GM10266 (cell line): ENCODE data around the gene P2RX2.

Experiments
- DNase-seq: peaks from one replicate; pipeline ENCODE4 v3.0.0; 2012; ENCODE audit errors: extremely low spot score
- TF ChIP-seq, protein P1 (sequence below): IDR thresholded peaks from 2 replicates; pipeline ENCODE4 v1.5.1; 2012; ENCODE audit warnings: mild to moderate bottlenecking, low read depth; ENCODE audit not compliant: control insufficient read depth, insufficient read depth; ENCODE audit errors: missing control alignments

P2RX2 gene

DNA sequence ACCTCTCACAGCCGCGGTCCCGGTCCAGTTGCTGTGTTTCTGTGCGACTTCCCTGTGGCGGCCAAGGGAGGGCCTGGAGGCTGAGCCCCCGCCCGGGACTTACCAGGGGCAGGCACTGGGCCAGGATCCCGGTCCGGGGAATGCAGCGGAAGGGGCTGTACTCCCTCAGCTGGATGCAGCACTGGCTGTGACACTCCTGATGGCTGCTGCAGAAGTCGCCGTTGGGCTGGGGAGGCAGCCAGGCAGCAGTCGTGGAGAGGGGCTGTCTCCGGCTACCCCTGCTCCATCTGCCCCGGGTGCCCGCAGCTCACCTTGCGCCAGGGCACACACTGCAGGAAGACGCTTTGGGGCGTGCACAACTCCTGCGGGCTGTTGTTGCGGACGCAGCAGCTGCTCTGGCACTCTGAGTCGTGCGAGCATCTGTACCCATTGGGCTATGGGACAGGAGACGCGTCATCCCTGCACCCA is 14.4 kb upstream of the P2RX2 start:
- TF ChIP-seq, protein P1, sequence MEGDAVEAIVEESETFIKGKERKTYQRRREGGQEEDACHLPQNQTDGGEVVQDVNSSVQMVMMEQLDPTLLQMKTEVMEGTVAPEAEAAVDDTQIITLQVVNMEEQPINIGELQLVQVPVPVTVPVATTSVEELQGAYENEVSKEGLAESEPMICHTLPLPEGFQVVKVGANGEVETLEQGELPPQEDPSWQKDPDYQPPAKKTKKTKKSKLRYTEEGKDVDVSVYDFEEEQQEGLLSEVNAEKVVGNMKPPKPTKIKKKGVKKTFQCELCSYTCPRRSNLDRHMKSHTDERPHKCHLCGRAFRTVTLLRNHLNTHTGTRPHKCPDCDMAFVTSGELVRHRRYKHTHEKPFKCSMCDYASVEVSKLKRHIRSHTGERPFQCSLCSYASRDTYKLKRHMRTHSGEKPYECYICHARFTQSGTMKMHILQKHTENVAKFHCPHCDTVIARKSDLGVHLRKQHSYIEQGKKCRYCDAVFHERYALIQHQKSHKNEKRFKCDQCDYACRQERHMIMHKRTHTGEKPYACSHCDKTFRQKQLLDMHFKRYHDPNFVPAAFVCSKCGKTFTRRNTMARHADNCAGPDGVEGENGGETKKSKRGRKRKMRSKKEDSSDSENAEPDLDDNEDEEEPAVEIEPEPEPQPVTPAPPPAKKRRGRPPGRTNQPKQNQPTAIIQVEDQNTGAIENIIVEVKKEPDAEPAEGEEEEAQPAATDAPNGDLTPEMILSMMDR = no peak
- no peak for DNase-seq

DNA sequence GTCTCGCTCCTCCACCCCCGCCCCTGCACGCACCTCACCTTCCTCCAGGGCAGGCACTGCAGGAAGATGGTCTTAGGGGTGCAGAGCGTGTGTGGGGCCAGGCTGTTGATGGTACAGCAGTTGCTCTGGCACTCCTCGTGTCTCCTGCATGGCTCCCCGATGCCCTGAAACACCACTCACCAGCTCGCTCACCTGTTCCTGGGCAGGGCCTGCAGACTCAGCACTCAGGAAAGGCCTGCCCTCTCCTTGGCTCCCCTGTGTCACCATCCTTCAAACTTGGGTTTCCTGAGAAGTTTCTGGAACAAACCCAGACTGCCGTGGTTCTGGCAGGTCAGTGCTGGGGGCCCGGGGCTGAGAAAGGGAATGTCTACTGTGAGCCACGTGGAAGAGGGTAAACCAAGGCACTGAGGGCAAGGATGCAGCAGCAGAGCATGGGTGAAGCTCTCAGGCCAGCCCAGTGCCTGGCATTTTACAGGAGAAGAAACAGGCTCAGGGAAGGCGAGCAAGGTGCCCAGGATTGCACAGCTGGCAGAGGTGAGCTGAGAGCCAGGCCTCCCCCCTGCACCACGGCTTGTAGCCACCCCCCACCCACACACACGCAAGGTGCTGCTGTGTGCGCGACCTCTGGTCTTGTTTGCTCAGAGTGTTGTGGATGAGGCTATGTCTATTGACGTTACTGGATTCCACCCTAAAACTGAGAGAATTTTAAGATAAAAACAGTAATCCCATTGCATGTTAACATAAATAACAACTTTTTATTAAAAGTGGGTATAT is 13.7 kb upstream of the P2RX2 start:
- TF ChIP-seq, protein P1 = no peak

DNA sequence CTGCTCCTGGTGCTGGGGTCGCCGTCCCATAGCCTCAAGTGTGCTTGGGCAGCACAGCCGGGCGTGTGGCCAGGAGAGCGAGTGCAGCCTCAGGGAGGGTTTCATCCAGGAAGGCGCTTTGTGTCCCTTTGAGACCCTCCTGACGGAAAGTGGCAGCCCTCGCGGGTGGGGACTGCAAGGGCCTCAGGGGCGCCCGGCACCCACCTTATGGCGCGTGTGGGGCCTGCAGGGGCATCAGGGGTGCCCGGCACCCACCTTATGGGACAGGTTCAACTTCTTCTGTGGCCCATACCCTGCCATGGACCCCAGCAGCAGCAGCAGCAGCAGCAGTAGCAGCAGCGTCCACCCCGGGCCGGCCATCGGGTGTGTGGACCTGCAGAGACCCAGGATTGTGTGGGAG is 12.7 kb upstream of the P2RX2 start:
- TF ChIP-seq, protein P1 = no peak
- DNase-seq = no peak

More for the DNA sequence above, 13.7 kb upstream of the P2RX2 start:
- DNase-seq = no peak

DNA sequence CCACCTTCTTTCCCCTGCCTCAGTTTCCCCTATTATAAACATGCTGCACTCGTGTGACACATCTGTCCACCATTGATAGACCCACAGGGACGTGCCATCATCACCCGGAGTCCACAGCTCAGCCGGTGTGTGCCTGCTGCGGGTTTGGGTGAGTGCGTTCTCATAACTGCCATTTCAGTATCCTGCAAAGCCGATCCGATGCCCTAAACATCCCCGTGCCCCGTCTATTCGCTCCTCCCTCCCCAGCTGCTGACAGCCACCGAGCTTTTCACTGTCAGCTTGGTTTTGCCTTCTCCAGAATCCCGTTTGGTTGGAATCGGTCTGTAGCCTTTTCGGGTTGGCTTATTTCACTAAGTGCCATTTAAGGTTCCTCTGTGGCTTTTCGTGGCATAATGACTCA is 12.1 kb upstream of the P2RX2 start:
- TF ChIP-seq, protein P1 = no peak
- DNase-seq = no peak

- no peak for DNase-seq
- TF ChIP-seq, protein P1 = no peak
Measured at GRCh38 chr12:132606927-132607326, 11.6 kb upstream of the P2RX2 start.

- TF ChIP-seq, protein P1 = no peak
- no peak for DNase-seq
Measured at GRCh38 chr12:132608231-132609171, 10.1 kb upstream of the P2RX2 start.
